ENCODE results near the gene RPL36.

DNA sequence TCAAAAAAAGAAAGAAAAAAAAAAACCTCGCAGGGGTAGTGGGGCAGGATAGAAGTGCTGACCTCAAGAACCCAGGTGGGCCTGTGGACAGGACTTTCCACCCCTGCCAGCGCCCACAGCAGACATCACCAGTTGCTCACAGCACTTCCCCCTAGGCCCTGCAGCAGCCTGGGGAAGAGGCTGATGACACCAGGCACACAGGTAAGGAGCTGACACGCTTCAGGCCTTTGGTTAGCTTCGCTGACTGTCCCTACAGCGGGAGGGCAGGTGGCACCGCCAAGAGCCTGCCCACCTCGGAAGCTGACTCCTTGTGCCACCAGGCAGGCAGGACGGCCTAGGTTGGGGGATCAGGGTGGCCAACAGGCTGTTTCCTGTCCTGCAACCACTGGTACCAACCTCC, 20.9 kb downstream of the RPL36 start:
- TF ChIP-seq CTCF (IDR thresholded peaks at IDR 0.05), result no peak
- TF ChIP-seq POLR2AphosphoS5 (IDR thresholded peaks at IDR 0.05), result no peak
